BJ (cell line): ENCODE measurements around the gene PACRG. TPM values are rescaled to one million over a fixed set of nuclear protein-coding genes. Genes with fewer than 3 reads are reported as not detected.

ENCODE experiments used
- CTCF ChIA-PET: fragments of 350-600 bp; formaldehyde crosslinking; extraction: SDS; loops from one replicate; lab custom pipeline; 2021; ENCODE audit warnings: antibody characterized with exemption, inconsistent platforms; lab: Yijun Ruan, JAX
- POLR2A ChIA-PET: fragments of 300-600 bp; sonication (Branson Sonifier 250); formaldehyde crosslinking; extraction: SDS; loops from one replicate; lab custom pipeline; 2021; ENCODE audit warnings: antibody characterized with exemption; lab: Charles Lee
- DNase-seq: peaks from one replicate; pipeline ENCODE4 v3.0.0-alpha.2; 2011; ENCODE audit warnings: low read depth
- H3K27me3 ChIP-seq: 2 replicates; pipeline ENCODE4 v1.6.0; 2011; ENCODE audit warnings: low read length; ENCODE audit not compliant: control insufficient read depth, insufficient read depth
- H3K36me3 ChIP-seq: 2 replicates; pipeline ENCODE4 v1.5.1; 2011; ENCODE audit warnings: low read length; ENCODE audit not compliant: control insufficient read depth, insufficient read depth
- H3K4me3 ChIP-seq: 2 replicates; pipeline ENCODE4 v1.5.1; 2011; ENCODE audit warnings: low read depth, mild to moderate bottlenecking, control low read depth, low read length
- polyA plus RNA-seq: library from polyadenylated mRNA; depleted of rRNA; stranded (reverse); fragments of >200 nt; gene quantifications from 2 replicates; pipeline ENCODE4 v1.2.3, GENCODE V29; 2011
- TF ChIP-seq, protein P1 (sequence below): IDR thresholded peaks from 2 replicates; pipeline ENCODE4 v1.5.1; 2011; ENCODE audit warnings: low read depth, mild to moderate bottlenecking, control low read depth, inconsistent platforms, low read length, moderate library complexity; ENCODE audit not compliant: insufficient read depth

Gene PACRG
- polyA plus RNA-seq, 1 experiment = 0.20 TPM

GRCh38 chr6:162681447-162681846 lies 46.3 kb upstream of the PACRG start:
- Histone ChIP-seq H3K36me3 (no peaks in the 10 kb centered on the region), H3K4me3 (no peak overlapping the region), H3K27me3 (no peaks in the 10 kb centered on the region)
- ChIA-PET CTCF (no interaction called here), POLR2A (no interaction called here)
- no peak for DNase-seq
- TF ChIP-seq, protein P1, sequence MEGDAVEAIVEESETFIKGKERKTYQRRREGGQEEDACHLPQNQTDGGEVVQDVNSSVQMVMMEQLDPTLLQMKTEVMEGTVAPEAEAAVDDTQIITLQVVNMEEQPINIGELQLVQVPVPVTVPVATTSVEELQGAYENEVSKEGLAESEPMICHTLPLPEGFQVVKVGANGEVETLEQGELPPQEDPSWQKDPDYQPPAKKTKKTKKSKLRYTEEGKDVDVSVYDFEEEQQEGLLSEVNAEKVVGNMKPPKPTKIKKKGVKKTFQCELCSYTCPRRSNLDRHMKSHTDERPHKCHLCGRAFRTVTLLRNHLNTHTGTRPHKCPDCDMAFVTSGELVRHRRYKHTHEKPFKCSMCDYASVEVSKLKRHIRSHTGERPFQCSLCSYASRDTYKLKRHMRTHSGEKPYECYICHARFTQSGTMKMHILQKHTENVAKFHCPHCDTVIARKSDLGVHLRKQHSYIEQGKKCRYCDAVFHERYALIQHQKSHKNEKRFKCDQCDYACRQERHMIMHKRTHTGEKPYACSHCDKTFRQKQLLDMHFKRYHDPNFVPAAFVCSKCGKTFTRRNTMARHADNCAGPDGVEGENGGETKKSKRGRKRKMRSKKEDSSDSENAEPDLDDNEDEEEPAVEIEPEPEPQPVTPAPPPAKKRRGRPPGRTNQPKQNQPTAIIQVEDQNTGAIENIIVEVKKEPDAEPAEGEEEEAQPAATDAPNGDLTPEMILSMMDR = no peak

GRCh38 chr6:162683135-162683534 lies 44.6 kb upstream of the PACRG start:
- TF ChIP-seq, protein P1 = no peak
- CTCF ChIA-PET = no interaction called here

DNA sequence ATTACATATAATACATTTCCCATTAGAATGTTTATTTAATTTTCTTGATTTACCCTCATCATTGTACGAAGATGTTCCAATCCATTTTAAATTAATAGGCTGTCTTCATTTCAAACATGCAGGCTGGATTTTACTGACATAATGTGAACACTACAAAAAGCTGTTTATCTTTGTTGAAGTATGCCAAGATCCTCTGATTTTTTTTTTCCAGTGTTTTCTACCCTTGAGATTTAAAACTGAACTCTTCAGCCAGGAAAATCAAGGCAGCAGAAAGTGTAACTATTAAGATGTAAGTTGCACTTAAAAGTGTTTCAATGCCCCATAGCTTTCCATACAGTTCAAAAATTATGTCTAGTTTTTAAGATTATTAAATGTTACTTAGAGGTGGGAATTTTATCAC lies 43.7 kb upstream of the PACRG start:
- H3K36me3 ChIP-seq = no peaks in the 10 kb centered on the region
- TF ChIP-seq, protein P1 = no peak
- CTCF ChIA-PET = interaction anchor here (0.6 kb wide), 1 partner anchor 271 kb away, joined by 3 read pairs; no protein-coding TSS in a partner anchor
- DNase-seq = no peak
- H3K27me3 ChIP-seq = no peaks in the 10 kb centered on the region
- POLR2A ChIA-PET = no interaction called here
- H3K4me3 ChIP-seq = no peak overlapping the region

More at GRCh38 chr6:162683135-162683534, 44.6 kb upstream of the PACRG start:
- Histone ChIP-seq H3K27me3 (no peaks in the 10 kb centered on the region), H3K4me3 (no peak overlapping the region), H3K36me3 (no peaks in the 10 kb centered on the region)
- POLR2A ChIA-PET = no interaction called here
- DNase-seq = no peak

DNA sequence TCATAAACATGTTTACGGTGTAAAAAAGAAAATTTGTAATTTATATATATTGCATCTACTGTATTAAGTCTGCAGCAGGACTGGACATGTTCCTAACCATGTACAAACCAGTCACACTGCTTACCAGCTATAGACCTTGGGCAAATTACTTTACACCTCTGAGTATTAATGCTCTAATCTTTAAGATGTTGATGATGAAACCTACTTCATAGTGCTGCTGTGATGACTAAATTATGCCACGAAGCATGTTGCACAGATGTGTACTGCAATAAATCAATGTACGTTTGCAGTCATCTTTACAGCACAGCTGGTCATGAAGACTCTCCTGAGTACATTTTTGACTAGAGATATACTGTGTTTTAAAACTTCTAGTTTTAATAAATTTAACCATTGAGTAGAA lies 42.8 kb upstream of the PACRG start:
- no peak for DNase-seq
- ChIA-PET POLR2A (no interaction called here), CTCF (no interaction called here)
- H3K4me3 ChIP-seq = no peak overlapping the region
- H3K27me3 ChIP-seq = no peaks in the 10 kb centered on the region
- no peaks in the 10 kb centered on the region for H3K36me3 ChIP-seq
- TF ChIP-seq, protein P1 = no peak

DNA sequence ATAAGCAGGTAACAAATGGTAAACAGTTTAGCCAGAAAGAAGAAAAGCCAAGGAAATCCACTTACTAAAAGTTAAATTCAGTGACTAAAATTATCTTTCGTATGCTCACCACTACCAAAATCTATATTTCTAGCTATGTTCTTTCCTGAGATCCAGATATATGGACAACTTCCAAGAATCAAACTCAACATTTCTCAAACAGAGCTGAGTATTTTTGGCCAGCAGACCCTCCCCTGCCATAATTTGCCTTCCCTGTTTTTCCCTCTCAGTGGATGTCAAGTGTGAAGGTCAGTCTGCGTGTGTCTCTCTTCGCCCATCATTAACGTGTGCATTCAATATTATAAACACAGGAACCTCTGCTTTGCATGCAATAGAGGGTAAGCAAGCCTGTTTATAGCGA lies 42.2 kb upstream of the PACRG start:
- no peak overlapping the region for H3K4me3 ChIP-seq
- CTCF ChIA-PET = no interaction called here
- no peaks in the 10 kb centered on the region for H3K36me3 ChIP-seq
- no peaks in the 10 kb centered on the region for H3K27me3 ChIP-seq
- TF ChIP-seq, protein P1 = no peak
- POLR2A ChIA-PET = no interaction called here
- DNase-seq = no peak
